ENCODE data around the gene MRPS5.

Gene MRPS5

DNA sequence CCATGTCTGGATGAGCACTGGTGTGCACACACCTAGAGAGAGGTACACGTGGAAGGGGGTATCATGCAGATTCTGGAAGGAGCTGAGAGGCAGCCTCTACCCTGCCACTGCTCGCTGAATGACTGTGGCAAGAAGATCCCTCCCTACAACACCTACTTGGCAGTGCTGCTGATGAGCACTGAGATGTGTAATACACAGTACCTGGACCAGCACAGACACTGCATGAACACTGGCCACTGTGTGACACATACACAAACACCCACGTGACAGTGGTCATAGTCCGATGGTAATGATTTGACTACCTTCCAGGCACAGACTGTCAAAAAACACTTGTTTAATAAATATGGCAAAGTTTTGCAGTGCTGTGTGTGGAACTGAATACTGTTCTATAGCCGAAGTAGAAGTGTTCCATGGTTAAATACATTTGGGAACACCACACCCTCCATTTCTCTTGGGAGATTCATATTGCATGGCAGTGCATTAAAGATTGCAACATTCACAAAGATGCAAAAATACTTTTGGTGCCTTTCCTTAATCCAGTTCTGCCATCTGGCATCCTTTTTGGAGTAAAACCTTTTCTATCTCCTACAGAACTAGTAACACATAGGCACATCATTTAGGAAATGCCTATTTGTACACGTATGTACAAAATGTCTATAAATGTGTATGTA is 29.6 kb downstream of the MRPS5 start:
- DNase-seq (ENCODE audit: low read depth in 3 of 3), result no peak

DNA sequence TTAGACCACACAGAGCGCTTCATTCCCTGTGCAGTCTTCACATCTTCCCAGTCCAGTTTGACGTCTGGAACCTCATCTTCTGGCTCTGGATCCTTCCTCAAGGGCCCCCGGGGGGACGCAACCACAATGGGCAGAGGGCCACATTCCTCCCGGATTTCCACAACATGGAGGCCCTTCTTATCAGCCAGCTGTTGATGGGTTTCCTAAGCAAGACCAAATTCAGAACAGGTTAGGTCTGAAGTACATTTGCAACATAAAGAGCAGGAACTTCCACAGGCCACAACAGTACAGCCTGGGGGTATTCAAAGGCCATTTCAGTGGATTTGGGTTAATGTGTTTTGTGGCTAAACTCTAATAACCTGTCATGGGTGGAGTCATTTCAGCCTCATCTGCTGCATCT is 34.2 kb downstream of the MRPS5 start:
- no peak for DNase-seq (ENCODE audit: low read depth in 3 of 3)

DNA sequence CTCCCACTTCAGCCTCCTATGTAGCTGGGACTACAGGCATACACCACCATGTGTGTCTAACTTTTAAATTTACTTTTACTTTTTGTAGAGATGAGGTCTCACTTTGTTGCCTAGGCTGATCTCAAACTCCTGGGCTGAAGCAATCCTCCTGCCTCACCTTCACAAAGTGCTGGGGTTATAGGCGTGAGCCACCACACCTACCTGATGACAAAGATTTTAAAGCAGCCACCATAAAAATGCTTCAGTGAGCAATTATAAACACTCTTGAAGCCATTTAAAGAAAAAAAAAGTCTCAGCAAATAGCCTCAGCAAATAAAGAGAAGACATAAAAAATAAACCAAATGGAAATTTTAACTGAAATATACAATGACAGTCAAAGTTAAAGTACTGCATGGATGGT is 35.6 kb downstream of the MRPS5 start:
- DNase-seq (ENCODE audit: low read depth in 3 of 3), result no peak

DNA sequence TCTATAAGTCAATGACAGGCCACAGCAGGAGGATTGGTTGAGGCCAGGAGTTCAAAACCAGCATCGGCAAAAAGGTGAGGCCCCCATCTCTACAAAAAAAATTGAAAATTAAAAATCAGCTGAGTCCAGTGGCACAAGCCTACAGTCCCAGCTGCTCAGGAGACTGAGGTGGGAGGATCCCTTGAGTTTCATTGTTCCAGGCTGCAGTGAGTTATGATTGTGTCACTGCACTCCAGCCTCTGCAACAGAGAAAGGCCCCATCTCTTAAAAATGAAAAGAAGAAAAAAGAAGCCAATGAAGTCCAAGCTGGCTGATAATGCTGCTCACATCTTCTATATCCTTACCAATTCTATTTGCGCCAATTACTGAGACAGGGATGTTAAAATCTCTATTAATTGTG is 39.1 kb downstream of the MRPS5 start:
- no peak for DNase-seq (ENCODE audit: low read depth in 3 of 3)

DNA sequence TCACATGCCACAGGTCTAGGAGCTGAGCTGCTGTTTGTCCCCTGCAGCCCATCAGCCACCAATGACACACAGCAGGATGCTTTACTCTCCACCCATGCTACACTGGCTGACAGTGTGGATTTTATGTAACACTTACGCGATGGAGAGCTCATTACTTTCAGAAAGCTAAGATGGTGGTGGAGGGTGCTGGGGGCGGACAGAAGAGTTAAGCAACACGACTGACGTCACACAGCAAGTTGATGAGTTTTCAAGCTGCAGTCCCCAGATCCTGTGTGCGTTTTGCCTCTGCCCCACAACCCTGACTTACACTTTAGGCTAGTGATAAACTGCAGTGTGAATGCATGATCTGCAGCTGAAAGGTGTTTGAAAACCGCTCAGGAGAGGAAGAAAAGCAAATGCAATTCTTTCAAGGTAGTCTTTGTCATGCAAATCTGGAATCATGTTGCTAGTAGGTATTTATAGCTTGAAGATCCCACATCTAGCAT is 42.4 kb downstream of the MRPS5 start:
- DNase-seq (ENCODE audit: low read depth in 3 of 3), result no peak

DNA sequence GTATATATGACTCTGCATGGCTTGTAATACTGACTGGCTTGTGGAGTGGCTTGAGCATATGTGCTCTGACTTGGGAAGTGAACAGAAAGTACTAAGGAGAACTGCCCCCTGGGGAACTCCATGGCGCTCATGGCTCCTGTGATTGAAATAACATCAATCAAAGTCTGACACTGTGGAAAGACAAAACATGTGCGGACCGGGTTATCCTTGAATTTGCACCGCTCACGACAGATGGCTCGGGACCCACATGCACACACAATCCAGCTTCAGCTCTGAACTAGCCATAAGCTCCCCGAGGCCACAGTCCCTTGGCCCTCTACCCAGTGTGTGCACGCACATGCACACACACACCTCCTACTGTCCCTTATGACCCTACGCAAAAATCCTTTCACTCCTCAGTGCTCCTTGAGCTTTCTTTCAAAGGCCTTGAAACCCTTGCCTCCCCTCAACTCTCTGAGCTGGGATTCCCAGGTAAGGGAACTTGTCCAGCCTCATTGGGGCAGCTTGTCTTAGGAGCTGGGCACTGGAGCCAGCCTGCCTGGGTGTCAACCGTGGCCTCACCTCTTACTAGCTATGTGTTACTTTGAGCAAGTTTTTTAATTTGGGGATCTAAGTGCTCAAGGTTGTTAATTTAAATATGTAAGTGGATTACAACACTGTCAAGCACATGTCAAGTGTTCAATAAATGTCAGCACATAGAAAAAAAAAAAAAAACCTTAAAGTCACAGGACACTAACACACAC is 43.6 kb downstream of the MRPS5 start:
- DNase-seq (ENCODE audit: low read depth in 3 of 3), result no peak

DNA sequence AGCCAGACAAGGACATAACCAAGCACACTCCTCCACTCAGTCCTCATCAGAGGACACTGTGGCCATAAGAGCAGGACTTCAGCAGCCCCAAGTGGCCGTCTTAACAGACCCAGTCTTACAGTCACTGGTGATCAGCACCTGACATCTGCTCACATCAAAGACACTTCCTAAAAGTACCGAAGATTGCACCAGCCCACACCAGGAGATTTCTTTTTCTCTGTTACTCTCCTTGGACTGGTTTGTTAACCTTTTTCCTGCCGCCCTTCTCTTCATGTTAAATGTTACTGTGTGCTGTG is 44.1 kb downstream of the MRPS5 start:
- DNase-seq (ENCODE audit: low read depth in 3 of 3), result no peak

DNA sequence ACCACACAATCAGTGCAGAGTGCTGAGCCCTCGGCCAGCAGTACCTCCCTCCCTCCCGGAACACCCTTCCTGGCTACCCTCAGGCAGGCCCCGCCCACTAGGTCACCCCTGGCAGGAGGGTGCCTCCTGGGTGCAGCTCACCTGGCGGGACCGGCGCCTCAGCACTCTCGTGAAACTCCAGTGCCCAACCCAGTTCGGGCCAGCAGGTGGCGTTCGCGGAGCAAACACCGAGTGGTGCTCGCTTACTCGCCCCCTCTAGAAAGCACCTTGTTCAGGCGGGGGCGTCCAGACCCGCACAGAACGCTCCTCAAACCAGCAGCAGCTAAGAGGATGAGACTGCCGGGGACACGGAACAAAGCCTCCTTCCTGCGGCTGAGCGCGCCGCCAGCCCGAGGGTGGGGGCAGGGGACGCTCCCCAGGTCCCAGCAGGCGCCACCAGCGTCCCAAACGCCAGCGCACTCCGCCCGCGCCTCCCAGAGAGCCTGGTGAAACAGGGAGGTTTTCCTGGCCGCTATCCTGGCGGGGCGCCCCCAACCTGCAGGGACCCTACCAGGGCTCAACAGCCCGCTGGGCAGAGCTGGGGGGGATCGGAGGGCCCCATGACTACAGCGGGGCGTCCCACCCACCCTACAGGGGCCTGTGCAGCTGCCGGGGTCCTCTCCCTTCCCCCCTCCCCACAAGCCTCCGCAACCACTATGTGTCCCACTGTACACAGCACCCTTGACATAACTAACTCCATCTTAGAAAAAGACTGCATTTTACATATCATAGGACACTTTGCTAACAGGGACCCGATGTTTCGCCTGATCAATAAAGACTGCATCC is 44.7 kb downstream of the MRPS5 start:
- DNase-seq (ENCODE audit: low read depth in 3 of 3), result peak; percentile 80 to 85 (median 84)

DNA sequence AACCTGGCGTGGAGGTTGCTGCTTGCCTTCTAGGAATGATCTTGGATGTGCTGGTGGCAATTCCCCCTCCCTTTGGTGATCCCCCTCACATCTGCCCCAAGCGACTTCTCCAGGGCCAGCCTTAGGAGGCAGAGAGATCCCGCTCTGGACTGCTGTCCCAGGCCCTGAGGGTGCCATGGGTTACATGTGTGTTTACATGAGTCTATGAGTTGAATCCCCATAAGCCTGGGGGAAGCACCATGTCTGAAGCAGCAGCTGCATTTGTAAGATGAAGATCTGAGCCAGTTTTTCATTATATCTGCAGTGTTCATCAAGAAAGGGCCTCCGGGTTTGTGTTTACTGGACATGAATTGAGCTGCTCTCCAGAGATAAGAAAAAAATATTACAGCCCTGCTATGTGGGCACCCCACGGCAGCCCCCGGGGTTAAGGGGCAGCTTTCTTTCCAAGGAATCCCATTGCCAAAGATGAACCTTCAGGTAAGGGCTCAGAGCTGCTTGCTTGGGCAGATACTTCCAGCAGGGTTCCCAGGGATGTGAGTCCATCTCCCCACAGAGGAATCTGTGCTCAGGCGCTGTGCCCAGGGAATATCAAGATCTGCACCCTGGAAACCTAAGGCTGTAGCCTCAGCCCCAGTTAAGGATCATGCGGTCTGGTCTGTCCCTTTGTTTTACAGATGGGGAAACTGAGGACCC is 46.0 kb downstream of the MRPS5 start:
- no peak for DNase-seq (ENCODE audit: low read depth in 3 of 3)

DNA sequence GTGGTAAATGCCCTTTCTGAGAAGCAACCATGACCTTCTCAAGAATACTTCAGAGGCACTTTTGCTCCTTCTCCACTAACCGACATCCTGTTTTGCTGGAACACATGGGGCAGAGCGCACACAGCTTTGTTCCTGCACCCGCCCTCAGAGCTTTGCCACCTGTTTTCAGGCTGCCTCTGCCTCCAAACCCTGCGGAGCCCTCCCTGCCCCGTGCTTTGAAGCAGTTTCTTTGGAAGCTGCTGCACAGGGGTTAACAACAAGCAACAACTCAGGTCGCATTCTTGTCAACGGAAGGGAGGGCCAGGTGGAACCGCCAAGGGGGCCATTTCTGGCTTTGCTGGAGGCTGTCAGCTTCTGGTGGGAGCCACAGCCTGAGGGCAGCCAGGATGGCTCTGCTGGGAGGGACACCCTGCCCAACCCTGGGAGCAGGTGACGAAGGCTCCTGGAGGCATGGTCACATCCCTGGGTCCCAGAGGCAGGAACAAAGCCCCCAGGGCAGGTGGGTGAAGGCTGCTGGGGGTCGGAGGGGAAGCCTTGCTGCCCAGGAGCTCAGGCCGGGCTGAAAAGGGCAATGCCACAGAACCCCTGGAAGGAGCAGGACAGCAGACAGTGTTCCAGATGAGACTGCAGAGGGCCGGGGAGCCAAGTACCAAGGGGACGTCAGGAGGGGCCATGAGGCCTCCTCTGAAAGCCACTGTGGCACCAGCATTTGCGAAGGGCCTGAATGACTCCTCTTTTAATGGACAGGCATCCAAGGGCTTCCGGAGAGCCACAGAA is 46.8 kb downstream of the MRPS5 start:
- DNase-seq (ENCODE audit: low read depth in 3 of 3), result peak; percentile 28 to 65 (median 56)

DNA sequence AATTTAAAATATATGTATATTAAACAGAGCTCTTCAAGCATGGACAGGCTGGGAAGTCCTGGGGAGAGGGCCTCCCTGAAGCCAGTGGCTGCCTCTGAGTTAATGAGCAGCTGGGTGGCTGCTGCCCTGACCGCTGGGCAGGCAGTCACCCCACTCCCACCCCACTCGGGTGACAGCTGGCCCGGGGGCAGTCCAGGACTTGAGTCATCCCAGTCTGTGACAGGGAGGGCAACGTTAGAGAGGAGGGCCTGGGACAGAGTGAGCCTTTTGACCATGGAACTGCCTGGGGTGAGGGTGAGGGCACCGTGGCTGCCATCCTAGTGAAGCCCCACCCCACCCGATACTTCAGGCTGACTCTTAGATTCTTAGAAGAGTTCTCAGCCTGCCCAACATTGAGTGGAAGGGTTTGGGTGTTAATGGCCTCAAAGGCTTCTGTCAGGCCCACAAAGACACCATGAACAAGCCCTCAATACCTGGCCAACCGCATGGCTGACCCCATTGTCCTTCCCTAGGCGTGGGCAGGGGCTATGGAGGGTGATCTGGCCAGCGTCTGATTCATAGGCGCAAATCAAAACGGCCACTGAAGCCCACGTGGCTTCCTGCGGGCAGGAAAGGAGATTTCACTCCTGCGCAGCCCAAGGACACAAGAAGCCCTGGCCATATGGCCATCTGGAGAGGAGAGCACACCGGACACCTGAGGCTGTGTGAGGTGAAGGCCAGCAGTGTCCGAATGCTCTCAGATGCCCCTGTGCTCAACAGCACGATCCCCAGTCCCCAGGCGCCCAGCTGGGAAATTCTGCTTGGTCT is 47.5 kb downstream of the MRPS5 start:
- no peak for DNase-seq (ENCODE audit: low read depth in 3 of 3)

DNA sequence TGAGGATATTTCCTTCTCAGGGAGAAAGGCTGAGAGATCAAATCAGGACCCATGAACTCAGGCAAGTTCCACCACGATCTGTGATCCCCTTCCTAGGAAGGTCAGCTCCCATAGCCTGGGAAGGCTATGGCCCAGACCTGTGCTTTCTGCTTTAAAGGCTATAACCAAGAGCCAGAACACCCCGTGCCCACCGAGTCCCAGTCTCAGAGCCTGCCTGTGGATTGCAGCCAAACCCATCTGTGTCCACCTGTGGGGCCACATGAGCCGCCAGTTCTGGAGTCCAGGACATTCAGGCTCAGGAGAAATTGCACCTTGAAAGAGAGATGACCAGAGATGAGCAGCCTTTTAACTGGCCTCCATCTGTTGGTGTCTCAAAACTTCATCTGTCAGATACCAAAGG is 49.2 kb downstream of the MRPS5 start:
- no peak for DNase-seq (ENCODE audit: low read depth in 3 of 3)

DNA sequence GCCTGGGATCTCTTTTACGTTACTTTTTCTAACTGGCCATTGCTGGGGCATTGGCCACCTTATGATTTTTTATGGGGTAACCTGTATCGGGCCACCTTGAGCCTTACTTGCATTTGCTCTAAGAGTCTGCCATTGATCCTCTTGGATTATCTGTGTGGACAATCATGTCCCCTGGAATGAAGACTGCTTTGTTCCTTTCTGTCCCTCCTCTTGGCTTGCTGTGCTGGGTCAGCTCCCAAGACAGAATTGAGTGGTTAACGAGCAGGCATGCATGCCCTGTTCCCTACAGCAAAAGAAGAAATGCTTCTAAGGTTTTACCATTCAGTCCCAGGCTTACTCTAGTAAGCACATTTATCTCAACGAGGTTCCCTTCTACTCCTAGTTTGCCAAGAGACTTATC is 49.8 kb downstream of the MRPS5 start:
- no peak for DNase-seq (ENCODE audit: low read depth in 3 of 3)

DNA sequence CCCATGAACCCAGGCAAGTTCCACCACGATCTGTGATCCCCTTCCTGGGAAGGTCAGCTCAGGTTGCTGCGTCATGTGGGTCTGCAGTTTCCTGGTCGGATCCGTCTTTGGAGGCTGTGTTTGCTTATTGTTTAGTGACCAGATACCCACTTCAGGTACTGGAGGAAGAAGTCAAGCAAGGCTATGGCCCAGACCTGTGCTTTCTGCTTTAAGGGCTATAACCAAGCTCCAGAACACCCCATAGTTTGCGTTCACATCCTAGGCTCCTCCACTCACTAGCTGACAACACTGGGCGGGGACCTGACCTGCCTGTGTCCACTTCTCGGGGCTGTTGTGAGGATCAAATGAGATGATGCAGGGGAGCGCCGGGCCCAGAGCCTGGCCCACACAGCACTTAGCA is 52.1 kb downstream of the MRPS5 start:
- no peak for DNase-seq (ENCODE audit: low read depth in 3 of 3)

DNA sequence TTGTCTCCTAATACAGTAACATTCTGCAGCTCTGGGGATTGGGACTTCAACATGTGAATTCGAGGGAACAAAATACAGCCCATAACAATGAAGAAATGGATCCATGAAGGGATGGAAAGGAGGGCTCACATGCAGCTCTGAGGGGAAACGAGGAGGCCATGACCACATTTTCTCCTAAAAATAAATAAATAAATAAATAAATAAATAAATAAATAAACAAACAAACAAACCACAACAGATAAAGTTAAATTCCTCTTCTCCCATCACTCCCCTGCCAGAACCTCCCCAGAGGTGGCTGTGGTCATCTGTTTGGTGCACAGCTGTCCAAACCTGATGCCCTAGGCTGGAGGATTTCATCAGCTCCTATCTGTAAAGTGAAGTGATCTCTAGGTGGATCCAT is 53.4 kb downstream of the MRPS5 start:
- no peak for DNase-seq (ENCODE audit: low read depth in 3 of 3)

DNA sequence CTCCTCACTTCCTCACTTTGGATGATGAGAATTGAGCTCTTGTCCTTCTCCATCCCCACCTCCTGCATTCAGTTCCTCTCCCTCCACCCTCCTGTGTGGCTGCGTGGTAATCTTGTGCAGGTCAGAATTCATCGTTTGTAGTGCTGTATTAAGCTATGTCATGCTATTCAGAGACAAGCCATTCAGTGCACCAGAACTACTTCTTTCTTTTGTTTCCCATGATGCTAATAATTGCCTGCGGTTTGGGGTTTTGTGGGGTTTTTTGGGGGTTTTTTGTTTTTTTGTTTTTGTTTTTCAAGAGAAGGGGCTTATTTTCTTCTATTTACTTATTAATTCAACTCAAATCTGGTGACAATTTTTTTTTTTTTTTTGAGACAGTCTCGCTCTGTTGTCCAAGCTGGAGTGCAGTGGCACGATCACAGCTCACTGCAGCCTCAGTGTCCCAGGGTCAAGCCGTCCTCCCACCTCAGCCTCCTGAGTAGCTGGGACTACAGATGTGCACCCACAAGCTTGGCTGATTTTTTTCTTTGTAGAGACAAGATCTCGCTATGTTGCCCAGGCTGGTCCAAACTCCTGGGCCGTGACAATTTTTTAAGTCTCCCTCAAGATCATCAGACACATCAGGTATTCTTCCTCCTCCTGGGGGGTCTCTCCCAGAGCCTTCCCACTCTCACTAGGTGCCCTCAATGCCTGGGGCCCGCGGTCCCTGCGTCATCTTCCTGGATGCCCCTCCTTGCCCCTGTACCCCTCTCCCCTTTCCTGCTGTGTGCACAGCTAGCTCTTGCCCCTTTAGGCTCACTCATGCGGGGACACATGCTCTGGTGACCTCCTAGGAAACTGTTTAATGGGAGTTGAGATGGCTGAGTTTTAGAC is 58.3 kb downstream of the MRPS5 start:
- no peak for DNase-seq (ENCODE audit: low read depth in 3 of 3)

DNA sequence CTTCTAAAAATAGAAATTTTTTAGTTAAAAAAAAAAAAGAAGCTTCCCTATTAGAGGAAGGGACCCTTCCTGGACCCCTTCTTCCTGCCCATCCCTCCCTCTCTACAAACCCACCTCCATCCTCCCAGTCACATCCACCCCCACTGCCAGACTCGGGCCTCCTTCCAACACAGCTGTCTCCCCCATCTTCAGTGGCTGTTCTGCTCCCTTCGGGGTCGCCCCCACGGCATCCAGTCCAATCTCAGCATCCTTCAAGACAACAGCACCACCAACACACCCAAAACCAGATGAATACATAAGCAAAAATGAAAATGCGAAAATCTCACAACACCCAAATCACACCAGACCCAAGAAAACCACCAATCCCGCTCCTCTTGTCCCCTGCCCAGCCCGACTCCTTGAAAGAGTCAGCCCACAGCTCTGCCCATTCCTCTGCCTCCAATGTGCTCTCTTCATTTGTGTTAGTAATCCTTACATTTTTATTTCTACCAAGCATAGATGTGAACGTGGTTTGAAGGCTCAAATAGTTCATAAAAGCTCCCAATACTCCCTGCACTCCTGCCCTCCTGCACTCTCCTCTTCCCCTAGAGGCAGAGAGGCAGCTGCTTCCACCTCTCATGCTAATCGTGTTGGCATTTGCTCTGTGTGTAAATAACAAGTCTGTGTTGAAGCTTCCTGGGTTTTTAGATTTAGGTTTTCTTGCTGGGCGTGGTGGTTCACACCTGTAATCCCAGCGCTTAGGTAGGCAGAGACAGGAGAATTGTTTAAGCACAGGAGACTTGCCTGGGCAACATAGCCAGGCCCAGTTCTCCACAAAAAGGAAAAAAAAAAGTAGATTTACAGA is 59.1 kb downstream of the MRPS5 start:
- no peak for DNase-seq (ENCODE audit: low read depth in 3 of 3)

DNA sequence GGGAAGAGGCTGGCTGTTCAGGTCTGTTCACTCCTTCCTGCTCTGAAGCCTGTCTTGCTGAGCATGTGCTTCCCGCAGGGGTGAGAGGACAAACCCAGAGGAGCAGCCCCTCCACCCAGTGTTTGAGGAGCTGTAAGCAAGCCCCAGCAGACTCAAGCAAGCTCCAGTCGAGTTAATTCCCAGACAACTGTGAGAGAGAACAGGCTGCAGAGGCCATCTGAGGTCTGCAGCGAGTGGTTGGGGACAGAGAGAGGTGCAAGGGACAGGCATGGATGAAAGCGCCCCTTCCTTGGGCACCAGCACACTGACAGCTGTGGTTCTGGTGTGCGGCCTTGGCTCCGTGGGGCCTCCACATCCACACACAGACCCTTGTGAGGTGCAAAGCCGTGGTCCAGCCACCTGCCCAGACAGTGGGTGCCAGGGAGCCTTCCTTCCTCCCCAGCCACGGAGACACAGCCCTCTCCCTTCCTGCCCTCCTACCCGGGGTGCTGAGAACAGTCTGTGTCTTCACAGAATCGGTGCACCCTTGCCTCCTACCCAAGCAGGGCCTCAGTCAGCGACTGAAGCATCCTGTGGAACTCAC is 59.9 kb downstream of the MRPS5 start:
- DNase-seq (ENCODE audit: low read depth in 3 of 3), result no peak

Data from stimulated activated CD4-positive, alpha-beta T cell treated with anti-CD3 and anti-CD28 coated beads, TNF-alpha, amount 100 ng/mL, for 48 hours (primary cell).